HepG2 (cell line): ENCODE results near the gene SIK3. TPM values are rescaled to one million over a fixed set of nuclear protein-coding genes. Genes with fewer than 3 reads are reported as not detected.

Source experiments
- ATAC-seq: fragments of 200-7000 bp; cut with Tn5 transposase; 3 replicates; pipeline ENCODE4 v1.9.1; 2020; ENCODE audit warnings: mild to moderate bottlenecking, moderate library complexity
- BruUV-seq: library from RNA; stranded (reverse); fragments of 400-500 nt; replicated peaks from 2 replicates; lab custom pipeline; 2021; lab: Mats Ljungman, UMichigan
- CTCF ChIA-PET: fragments of 300-600 bp; formaldehyde crosslinking; extraction: SDS; loops from one replicate; lab custom pipeline; 2021; ENCODE audit warnings: low total read pairs, inconsistent platforms, low intra/inter-chr PET ratio; lab: Yijun Ruan, JAX
- POLR2A ChIA-PET: fragments of 350-600 bp; sonication (Branson Sonifier 250); formaldehyde crosslinking; loops from one replicate; lab custom pipeline; 2020; ENCODE audit warnings: antibody characterized with exemption, inconsistent platforms; lab: Yijun Ruan, JAX
- DNase-seq: peaks from one replicate; pipeline ENCODE4 v3.0.0-alpha.2; 2015; ENCODE audit warnings: low spot score
- FAIRE-seq: peaks from 3 replicates; lab custom pipeline; 2011; peaks lifted over from hg19 to GRCh38; lab: Jason Lieb, UNC
- H2AFZ ChIP-seq: one replicate; pipeline ENCODE4 v1.6.1; 2011; ENCODE audit warnings: low read length, inconsistent platforms
- H3K27ac ChIP-seq: fragments of 300-600 bp; 3 replicates; pipeline ENCODE4 v1.8.0; 2011; ENCODE audit warnings: mixed run types, mild to moderate bottlenecking, mixed read lengths, low read length, inconsistent platforms; ENCODE audit not compliant: insufficient read depth; ENCODE audit errors: extremely low read length
- H3K27me3 ChIP-seq, 2 experiments: fragments of 200-600 bp in 1 of 2; 2 replicates in 1 of 2; 3 replicates in 1 of 2; pipeline versions ENCODE4 v1.6.0 to v1.8.0; 2011; ENCODE audit warnings: low read length in 2 of 2, mild to moderate bottlenecking in 2 of 2, moderate library complexity in 2 of 2, inconsistent platforms in 1 of 2; ENCODE audit not compliant: insufficient read depth in 2 of 2, control insufficient read depth in 1 of 2
- H3K36me3 ChIP-seq, 2 experiments: fragments of 200-600 bp in 1 of 2; replicated peaks in 1 of 2; 2 replicates in 1 of 2; 3 replicates in 1 of 2; pipeline versions ENCODE4 v1.5.1 to v1.8.0; 2011; ENCODE audit warnings: low read length in 2 of 2, inconsistent platforms in 1 of 2; ENCODE audit not compliant: insufficient read depth in 2 of 2, control insufficient read depth in 1 of 2
- H3K4me1 ChIP-seq: 2 replicates; pipeline ENCODE4 v1.5.1; 2012; ENCODE audit warnings: low read length, inconsistent platforms; ENCODE audit not compliant: insufficient read depth
- H3K4me2 ChIP-seq: 2 replicates; pipeline ENCODE4 v1.6.0; 2011; ENCODE audit warnings: low read depth, low read length, inconsistent platforms
- H3K4me3 ChIP-seq, 3 experiments: fragments of 200-600 bp in 1 of 3; sonication (generic), shearing (Covaris generic) in 1 of 3; replicated peaks in 1 of 3; 2 replicates each; pipeline ENCODE4 v1.5.1; 2011 to 2016; ENCODE audit warnings: low read length in 3 of 3, inconsistent platforms in 2 of 3, low read depth in 2 of 3, mild to moderate bottlenecking in 2 of 3, control low read depth in 1 of 3, mixed read lengths in 1 of 3; ENCODE audit not compliant: insufficient read depth in 1 of 3
- H3K79me2 ChIP-seq: one replicate; pipeline ENCODE4 v1.6.1; 2011; ENCODE audit warnings: low read length, inconsistent platforms; ENCODE audit not compliant: insufficient read depth
- H3K9ac ChIP-seq: 2 replicates; pipeline ENCODE4 v1.6.0; 2011; ENCODE audit warnings: mild to moderate bottlenecking, low read depth, low read length, inconsistent platforms; ENCODE audit not compliant: insufficient read depth
- H3K9me3 ChIP-seq: 2 replicates; pipeline ENCODE4 v1.5.1; 2012; ENCODE audit warnings: mild to moderate bottlenecking, low read length
- H4K20me1 ChIP-seq: 2 replicates; pipeline ENCODE4 v1.6.0; 2011; ENCODE audit warnings: inconsistent platforms, mild to moderate bottlenecking, low read length, moderate library complexity; ENCODE audit not compliant: insufficient read depth
- ATRX ChIP-seq: sonication (generic); formaldehyde crosslinking; IDR thresholded peaks from 2 replicates; pipeline ENCODE4 v1.4.0; 2020; ENCODE audit warnings: missing genetic modification reagents, borderline replicate concordance
- CHD2 ChIP-seq: IDR thresholded peaks from 2 replicates; pipeline ENCODE4 v1.6.1; 2011; ENCODE audit warnings: low read depth, low read length, improper control_type of control experiment
- CREM ChIP-seq, 2 experiments: sonication (generic) in 1 of 2; formaldehyde crosslinking in 1 of 2; IDR thresholded peaks; 2 replicates each; pipeline versions ENCODE4 v1.4.0 to v1.6.1; 2016 to 2020; ENCODE audit warnings: antibody characterized with exemption in 1 of 2, mild to moderate bottlenecking in 1 of 2, missing genetic modification reagents in 1 of 2
- ELF4 ChIP-seq: sonication (generic); formaldehyde crosslinking; IDR thresholded peaks from 2 replicates; pipeline ENCODE4 v1.5.0; 2020; ENCODE audit warnings: missing genetic modification reagents, mild to moderate bottlenecking, moderate library complexity, borderline replicate concordance
- FOXC1 ChIP-seq: sonication (generic); formaldehyde crosslinking; IDR thresholded peaks from 2 replicates; pipeline ENCODE4 v1.8.0; 2022; ENCODE audit warnings: mild to moderate bottlenecking, missing genetic modification reagents, borderline replicate concordance
- HHEX ChIP-seq: IDR thresholded peaks from 2 replicates; pipeline ENCODE4 v1.6.1; 2016; ENCODE audit warnings: control low read depth
- HNF4A ChIP-seq: sonication (generic); formaldehyde crosslinking; IDR thresholded peaks from 2 replicates; pipeline ENCODE4 v1.4.0; 2020; ENCODE audit warnings: missing genetic modification reagents
- MZF1 ChIP-seq: sonication (generic); formaldehyde crosslinking; IDR thresholded peaks from 2 replicates; pipeline ENCODE4 v1.8.1; 2023; ENCODE audit warnings: mild to moderate bottlenecking, missing genetic modification reagents, borderline replicate concordance
- PCBP1 ChIP-seq: fragments of 200-400 bp; formaldehyde crosslinking; IDR thresholded peaks from 2 replicates; pipeline ENCODE4 v1.6.1; 2017; ENCODE audit warnings: mild to moderate bottlenecking, low read depth, low read length, borderline replicate concordance
- SMARCC2 ChIP-seq: fragments of 450-650 bp; IDR thresholded peaks from 2 replicates; pipeline ENCODE4 v1.6.1; 2017; ENCODE audit warnings: antibody characterized with exemption, mild to moderate bottlenecking
- SNAPC4 ChIP-seq: sonication (generic); formaldehyde crosslinking; IDR thresholded peaks from 2 replicates; pipeline ENCODE4 v1.4.0; 2020; ENCODE audit warnings: mild to moderate bottlenecking, missing genetic modification reagents
- TRIM24 ChIP-seq: sonication (generic); formaldehyde crosslinking; IDR thresholded peaks from 2 replicates; pipeline ENCODE4 v1.8.0; 2022; ENCODE audit warnings: mild to moderate bottlenecking, missing genetic modification reagents
- ZBTB20 ChIP-seq: sonication (generic); formaldehyde crosslinking; IDR thresholded peaks from 2 replicates; pipeline ENCODE4 v1.8.1; 2023; ENCODE audit warnings: missing genetic modification reagents, low read depth, mild to moderate bottlenecking, borderline replicate concordance
- ZFP1 ChIP-seq: IDR thresholded peaks from 2 replicates; pipeline ENCODE4 v1.6.1; 2016
- ZNF232 ChIP-seq: sonication (generic); formaldehyde crosslinking; IDR thresholded peaks from 2 replicates; pipeline ENCODE4 v1.4.0; 2020; ENCODE audit warnings: missing genetic modification reagents, borderline replicate concordance
- ZNF564 ChIP-seq: sonication (generic); formaldehyde crosslinking; IDR thresholded peaks from 2 replicates; pipeline ENCODE4 v1.8.1; 2023; ENCODE audit warnings: mild to moderate bottlenecking, missing genetic modification reagents
- ZNF776 ChIP-seq: sonication (generic); formaldehyde crosslinking; IDR thresholded peaks from 2 replicates; pipeline ENCODE4 v1.4.0; 2020; ENCODE audit warnings: mild to moderate bottlenecking, missing genetic modification reagents
- WGBS: methylation state at CpG from one replicate; pipeline ENCODE4 v1.1.6; 2017; ENCODE audit warnings: low lambda C conversion rate; 5-methylcytosine and 5-hydroxymethylcytosine counted together
- in situ Hi-C: cut with HindIII; loops from 2 replicates; pipeline ENCODE4 v1.10.0; 2017; ENCODE audit warnings: low pct_unique_long_range_greater_than_20kb; ENCODE audit not compliant: extremely low pct_ligation_motif_present
- intact Hi-C: fragments of 100-400 bp; cut with micrococcal nuclease; formaldehyde crosslinking; loops from one replicate; pipeline ENCODE4 v1.10.0; 2022; ENCODE audit not compliant: unreplicated experiment
- polyA plus RNA-seq, 8 experiments: library from polyadenylated mRNA; depleted of rRNA in 3 of 8; stranded (reverse) in 7 of 8; unstranded in 1 of 8; fragments of >200 nt; fragmentation: Illumina TruSeq in 4 of 8; extraction: Trizol in 4 of 8; gene quantifications; 2 replicates each; pipeline versions ENCODE4 v1.2.1 to v1.2.3, GENCODE V29; 2011 to 2016; ENCODE audit warnings: low read depth in 4 of 8, missing spikeins in 1 of 8, mixed read lengths in 1 of 8; ENCODE audit not compliant: insufficient read depth in 1 of 8
- total RNA-seq, 5 experiments: library from RNA; depleted of rRNA; stranded (reverse); fragments of >200 nt; fragmentation: Illumina TruSeq; extraction: Trizol; gene quantifications; 2 replicates each; pipeline ENCODE4 v1.2.3, GENCODE V29; 2016; ENCODE audit warnings: low read depth in 1 of 5

The SIK3 gene
- total and polyA plus RNA-seq, 2 of the 13 experiments (the other 11 are each of a cell fraction or from before 2014, with no cell fraction given): 5.7 to 9.8 TPM

GRCh38 chr11:116849486-116849885, 248.7 kb downstream of the SIK3 start (continued):
- TF ChIP-seq HHEX (CRISPR knock-in tag) (no peak), CHD2 (no peak), ZFP1 (no peak), CREM (IDR thresholded peaks at IDR 0.05) (no peak), CREM (CRISPR knock-in tag; IDR thresholded peaks at IDR 0.05) (no peak)

GRCh38 chr11:116849060-116849459, 249.2 kb downstream of the SIK3 start:
- TF ChIP-seq FOXC1 (CRISPR knock-in tag) (no peak), ZNF564 (CRISPR knock-in tag) (no peak), ZNF232 (CRISPR knock-in tag) (no peak), SMARCC2 (no peak), PCBP1 (no peak), MZF1 (no peak), ELF4 (CRISPR knock-in tag) (no peak), ZBTB20 (CRISPR knock-in tag) (no peak), SNAPC4 (CRISPR knock-in tag) (no peak), ZNF776 (CRISPR knock-in tag) (no peak), HNF4A (CRISPR knock-in tag) (no peak), TRIM24 (no peak), ATRX (CRISPR knock-in tag) (no peak)
- ChIA-PET CTCF (no interaction called here), POLR2A (interaction anchor here (1.1 to 1.5 kb wide), 2 partner anchors 20 to 249 kb away, joined by 3 read pairs; partner anchors contain the start of gene SIK3)
- in situ Hi-C loops (no loop called here), intact Hi-C loops (no loop called here)
- FAIRE-seq: no peak
- ATAC-seq: no peak
- no TSS peak for BruUV-seq
- peaks cover under 1% of the 10 kb centered on the region; the same call in 1 of the 2 replicates for H3K4me1 ChIP-seq
- no peaks in the 10 kb centered on the region for H3K79me2 ChIP-seq
- no peak overlapping the region for H2AFZ ChIP-seq
- no peak overlapping the region for H3K4me3 ChIP-seq
- no peaks in the 10 kb centered on the region for H3K27me3 ChIP-seq
- no peaks in the 10 kb centered on the region for H3K9me3 ChIP-seq
- DNase-seq: no peak
- H3K9ac ChIP-seq: no peak overlapping the region
- H3K4me2 ChIP-seq: no peak overlapping the region
- no peaks in the 10 kb centered on the region for H4K20me1 ChIP-seq
- H3K27ac ChIP-seq: no peak overlapping the region
- WGBS: 97% methylated on average over 12 of the region's 12 CpGs
- peaks cover 23 to 47% of the 10 kb centered on the region in 2 experiments; a peak in 4 of 5 replicates for H3K36me3 ChIP-seq
